ENCODE results near the gene SLC7A10.

Gene SLC7A10

GRCh38 chr19:33242911-33243310 lies 17.3 kb upstream of the SLC7A10 start:
- no peak for DNase-seq

GRCh38 chr19:33242131-33242530 lies 16.5 kb upstream of the SLC7A10 start:
- no peaks in the 10 kb centered on the region for H3K9me2 ChIP-seq (replicated peaks; ENCODE audit: insufficient read depth, low read length)
- no peak overlapping the region for H2AFZ ChIP-seq (ENCODE audit: low read length)
- no peak overlapping the region for H3K9ac ChIP-seq (ENCODE audit: low read length)
- no peaks in the 10 kb centered on the region for H3F3A ChIP-seq (ENCODE audit: insufficient read depth, low read length)
- H3K79me2 ChIP-seq (ENCODE audit: low read length), result no peaks in the 10 kb centered on the region
- no peaks in the 10 kb centered on the region for H3K4me1 ChIP-seq (ENCODE audit: low read length)
- no peak overlapping the region for H3K4me3 ChIP-seq (ENCODE audit: low read length)
- no peak overlapping the region for H3K27ac ChIP-seq (ENCODE audit: low read length)
- no peaks in the 10 kb centered on the region for H4K20me1 ChIP-seq (ENCODE audit: insufficient read depth, low read length)
- TF ChIP-seq CTCF (IDR thresholded peaks at IDR 0.05; ENCODE audit: low read length) (no peak), EZH2phosphoT487 (IDR thresholded peaks at IDR 0.05; ENCODE audit: low read length) (no peak), EZH2 (optimal IDR thresholded peaks at IDR 0.05; ENCODE audit: low read depth, low read length) (no peak)
- no peak overlapping the region for H3K4me2 ChIP-seq (ENCODE audit: low read depth, low read length)
- H3K36me3 ChIP-seq (replicated peaks; ENCODE audit: insufficient read depth, low read length), result no peaks in the 10 kb centered on the region
- no peak for DNase-seq
- H3K27me3 ChIP-seq (replicated peaks; ENCODE audit: insufficient read depth, low read length), result peaks cover 40% of the 10 kb centered on the region
- no peaks in the 10 kb centered on the region for H3K9me3 ChIP-seq (replicated peaks; ENCODE audit: insufficient read depth, low read length)

More at GRCh38 chr19:33242911-33243310, 17.3 kb upstream of the SLC7A10 start:
- H3K9me2 ChIP-seq (replicated peaks; ENCODE audit: insufficient read depth, low read length), result no peaks in the 10 kb centered on the region
- no peak overlapping the region for H3K9ac ChIP-seq (ENCODE audit: low read length)
- H2AFZ ChIP-seq (ENCODE audit: low read length), result no peak overlapping the region
- no peaks in the 10 kb centered on the region for H3F3A ChIP-seq (ENCODE audit: insufficient read depth, low read length)
- H3K9me3 ChIP-seq (replicated peaks; ENCODE audit: insufficient read depth, low read length), result no peaks in the 10 kb centered on the region
- no peak for TF ChIP-seq EZH2 (optimal IDR thresholded peaks at IDR 0.05; ENCODE audit: low read depth, low read length)
- TF ChIP-seq CTCF (IDR thresholded peaks at IDR 0.05; ENCODE audit: low read length), result no peak
- no peak for TF ChIP-seq EZH2phosphoT487 (IDR thresholded peaks at IDR 0.05; ENCODE audit: low read length)
- H3K4me3 ChIP-seq (ENCODE audit: low read length), result no peak overlapping the region
- H3K27me3 ChIP-seq (replicated peaks; ENCODE audit: insufficient read depth, low read length), result peaks cover 35% of the 10 kb centered on the region
- no peaks in the 10 kb centered on the region for H3K79me2 ChIP-seq (ENCODE audit: low read length)
- no peaks in the 10 kb centered on the region for H3K36me3 ChIP-seq (replicated peaks; ENCODE audit: insufficient read depth, low read length)
- no peak overlapping the region for H3K4me2 ChIP-seq (ENCODE audit: low read depth, low read length)
- H4K20me1 ChIP-seq (ENCODE audit: insufficient read depth, low read length), result no peaks in the 10 kb centered on the region
- no peak overlapping the region for H3K27ac ChIP-seq (ENCODE audit: low read length)
- H3K4me1 ChIP-seq (ENCODE audit: low read length), result no peaks in the 10 kb centered on the region

GRCh38 chr19:33241530-33242101 lies 16.0 kb upstream of the SLC7A10 start:
- Histone ChIP-seq H3K9me2 (replicated peaks; ENCODE audit: insufficient read depth, low read length) (no peaks in the 10 kb centered on the region), H3K79me2 (ENCODE audit: low read length) (no peaks in the 10 kb centered on the region), H3K4me2 (ENCODE audit: low read depth, low read length) (no peak overlapping the region), H3K4me3 (ENCODE audit: low read length) (no peak overlapping the region), H2AFZ (ENCODE audit: low read length) (no peak overlapping the region), H3K27ac (ENCODE audit: low read length) (no peak overlapping the region), H3K4me1 (ENCODE audit: low read length) (no peaks in the 10 kb centered on the region), H3K9ac (ENCODE audit: low read length) (no peak overlapping the region), H3K9me3 (replicated peaks; ENCODE audit: insufficient read depth, low read length) (no peaks in the 10 kb centered on the region), H4K20me1 (ENCODE audit: insufficient read depth, low read length) (no peaks in the 10 kb centered on the region), H3K36me3 (replicated peaks; ENCODE audit: insufficient read depth, low read length) (no peaks in the 10 kb centered on the region), H3F3A (ENCODE audit: insufficient read depth, low read length) (no peaks in the 10 kb centered on the region), H3K27me3 (replicated peaks; ENCODE audit: insufficient read depth, low read length) (peaks cover 46% of the 10 kb centered on the region)
- TF ChIP-seq CTCF (IDR thresholded peaks at IDR 0.05; ENCODE audit: low read length) (peak; percentile 40), EZH2 (optimal IDR thresholded peaks at IDR 0.05; ENCODE audit: low read depth, low read length) (no peak)
- DNase-seq, result no peak

Measured in MM.1S (cell line).